VCaP (cell line): ENCODE data around the gene CRYBG1.

Experiments used
- H3K27ac ChIP-seq: fragments of 450-650 bp; 2 replicates; pipeline ENCODE4 v1.5.1; 2017
- CTCF ChIP-seq: fragments of 450-650 bp; conservative IDR thresholded peaks from 2 replicates; pipeline ENCODE4 v1.5.1; 2017; ENCODE audit warnings: mild to moderate bottlenecking, moderate library complexity

Gene CRYBG1

DNA sequence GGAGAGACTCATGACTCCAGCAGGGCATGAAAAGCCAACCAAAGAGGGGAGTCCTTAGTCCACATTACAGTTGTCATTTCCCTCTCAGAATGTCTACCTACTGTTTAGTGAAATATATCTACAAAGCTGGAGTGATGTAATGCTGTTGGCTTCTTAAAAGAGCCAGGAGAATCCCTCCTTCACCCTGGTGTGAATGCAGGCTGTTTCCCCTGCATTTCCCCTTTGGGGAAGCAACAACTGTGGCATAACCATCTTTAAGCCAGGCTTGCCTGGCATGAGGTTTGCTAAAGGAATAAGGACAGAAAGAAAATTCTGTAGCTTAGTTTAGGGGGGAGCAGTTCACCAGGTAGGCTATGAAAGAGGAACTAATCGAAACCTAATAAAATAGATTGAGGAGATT lies 129.5 kb downstream of the CRYBG1 start:
- H3K27ac ChIP-seq = no peak overlapping the region
- TF ChIP-seq CTCF = no peak

DNA sequence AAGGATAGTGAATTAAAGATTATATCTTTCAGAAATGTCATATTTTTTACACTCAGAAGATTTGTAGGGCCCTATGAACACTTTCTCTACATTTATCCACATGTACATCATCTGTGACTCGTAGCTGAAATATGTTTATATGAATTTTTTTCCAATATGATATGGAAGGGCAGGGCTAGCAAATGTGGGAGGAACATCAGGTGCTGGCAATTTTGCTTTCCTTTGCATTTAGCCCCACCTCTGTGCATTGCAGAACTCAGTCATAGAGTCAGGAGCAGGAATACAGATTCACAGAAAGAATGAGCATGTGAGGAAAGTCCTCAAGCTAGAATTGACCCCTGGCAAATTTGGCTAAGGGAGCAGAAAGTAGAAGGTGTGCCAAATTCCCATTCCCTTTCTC lies 129.9 kb downstream of the CRYBG1 start:
- no peak for TF ChIP-seq CTCF
- H3K27ac ChIP-seq = no peak overlapping the region

DNA sequence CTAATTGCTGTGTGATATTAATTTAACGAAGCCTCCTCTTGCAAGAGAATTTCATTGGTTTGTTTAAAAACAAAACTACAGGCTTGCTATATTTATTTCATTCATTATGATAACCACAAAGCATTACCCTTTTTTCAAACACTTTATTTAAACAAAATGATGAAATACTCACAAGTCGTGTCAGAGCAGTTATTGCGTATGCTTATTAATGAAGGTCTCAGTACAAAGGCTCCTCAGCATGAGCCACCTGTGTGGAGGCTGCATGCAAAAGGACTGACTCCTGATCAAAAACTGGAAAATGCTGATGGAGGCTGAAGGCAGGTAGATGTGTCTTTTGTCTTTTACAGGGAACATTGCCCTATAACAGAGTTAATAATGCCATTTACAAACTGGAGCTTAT lies 130.5 kb downstream of the CRYBG1 start:
- no peak overlapping the region for H3K27ac ChIP-seq
- TF ChIP-seq CTCF = no peak

- TF ChIP-seq CTCF = no peak
- H3K27ac ChIP-seq = no peak overlapping the region
Measured at GRCh38 chr6:106495014-106495413, 134.5 kb downstream of the CRYBG1 start.

DNA sequence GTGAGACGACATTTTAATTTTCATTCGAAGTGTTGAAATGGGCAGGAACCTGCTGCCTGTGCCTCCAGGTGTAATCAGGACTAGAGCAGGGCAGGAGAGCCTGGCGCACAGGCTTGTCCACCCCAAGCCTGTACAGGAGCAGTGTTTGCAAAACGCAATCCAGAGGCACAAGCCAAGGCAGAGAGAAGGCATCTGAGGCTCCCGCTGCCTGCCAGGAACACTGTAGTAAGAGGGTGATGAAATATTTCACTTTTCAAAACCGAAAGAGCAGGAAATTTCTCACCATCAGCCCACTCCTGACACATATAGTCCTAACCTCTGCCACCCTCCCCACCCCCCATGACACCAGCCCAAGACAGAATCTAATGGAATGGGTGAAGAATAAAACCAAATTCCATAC lies 136.3 kb downstream of the CRYBG1 start:
- H3K27ac ChIP-seq = no peak overlapping the region
- no peak for TF ChIP-seq CTCF

DNA sequence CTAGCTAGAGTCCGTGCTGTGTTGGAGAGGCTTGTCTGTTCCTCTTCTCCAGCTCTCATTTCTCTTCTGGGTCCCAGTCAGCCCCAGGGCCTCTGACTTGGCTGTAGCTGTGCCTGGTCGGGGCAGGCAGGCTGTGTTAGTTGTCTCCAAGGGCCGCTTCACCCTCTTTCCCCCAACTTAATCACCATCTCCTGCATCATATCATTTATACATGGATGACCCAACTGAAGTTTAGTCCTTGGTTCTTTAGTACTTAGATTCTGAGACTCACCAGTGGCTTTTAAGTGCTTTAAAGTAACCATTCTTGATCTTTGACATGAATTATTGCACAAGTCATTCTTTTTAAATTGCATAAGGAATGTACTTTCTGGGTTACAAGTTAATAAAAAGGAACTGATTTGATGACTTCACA lies 141.4 kb downstream of the CRYBG1 start:
- no peak for TF ChIP-seq CTCF
- H3K27ac ChIP-seq = no peak overlapping the region

- H3K27ac ChIP-seq = no peak overlapping the region
- TF ChIP-seq CTCF = no peak
Measured at GRCh38 chr6:106502559-106502958, 142.0 kb downstream of the CRYBG1 start.

DNA sequence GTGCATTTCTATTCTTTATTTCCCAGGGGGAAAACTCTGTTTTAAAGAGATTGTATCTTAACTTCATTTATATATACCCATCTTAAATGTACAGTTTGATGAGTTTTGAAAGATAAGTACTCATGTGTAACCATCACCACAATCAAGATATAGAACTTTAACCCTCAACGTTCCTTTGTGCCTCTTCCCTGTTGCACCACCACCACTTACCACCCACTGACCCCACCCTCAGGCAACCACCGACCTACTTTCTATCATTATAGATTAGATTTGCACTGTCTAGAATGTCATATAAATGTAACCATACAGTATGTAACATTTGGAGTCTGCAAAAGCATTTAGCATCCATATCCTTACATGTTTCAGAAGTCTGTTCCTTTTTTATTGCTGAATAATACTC lies 147.8 kb downstream of the CRYBG1 start:
- TF ChIP-seq CTCF = no peak
- H3K27ac ChIP-seq = peak overlapping the region; percentile 100; the same call in 1 of the 2 replicates
